PFSK-1 (cell line): ENCODE results near the gene GDPD5.

Experiments used
- POLR2AphosphoS5 ChIP-seq: IDR thresholded peaks from 2 replicates; pipeline ENCODE4 v1.6.1; 2012; ENCODE audit warnings: low read depth, mild to moderate bottlenecking, control low read depth, low read length, moderate library complexity
- SIN3A ChIP-seq: IDR thresholded peaks from 2 replicates; pipeline ENCODE4 v1.6.1; 2012; ENCODE audit warnings: mild to moderate bottlenecking, low read length, moderate library complexity, borderline replicate concordance; ENCODE audit not compliant: insufficient read depth
- TAF1 ChIP-seq: IDR thresholded peaks from 2 replicates; pipeline ENCODE4 v1.6.1; 2012; ENCODE audit warnings: low read length, control low read depth, borderline replicate concordance; ENCODE audit not compliant: insufficient read depth

- TF ChIP-seq SIN3A: no peak
- TF ChIP-seq POLR2AphosphoS5: no peak
- no peak for TF ChIP-seq TAF1
Observed at GRCh38 chr11:75555079-75555811, 29.5 kb upstream of the GDPD5 start.
